Tibial nerve (tissue), 4 donors: ENCODE data around the gene CAMK2N2. TPM values are rescaled to one million over a fixed set of nuclear protein-coding genes. Genes with fewer than 3 reads are reported as not detected.

Source experiments
- DNase-seq, 2 donors: peaks; one replicate each; pipeline ENCODE4 v3.0.0-alpha.2; 2019; ENCODE audit warnings: low spot score in 2 of 2
- H3K27ac ChIP-seq, 4 donors: fragments of 200-600 bp; sonication (generic) in 3 of 4; one replicate each; pipeline ENCODE4 v1.5.1; 2017 to 2019; ENCODE audit warnings: mild to moderate bottlenecking in 1 of 4
- H3K27me3 ChIP-seq, 2 donors: fragments of 200-600 bp; sonication (generic) in 1 of 2; one replicate each; pipeline versions ENCODE4 v1.5.1 to v1.6.0; 2017 to 2019
- H3K36me3 ChIP-seq, 3 donors: fragments of 200-600 bp; sonication (generic); one replicate each; pipeline ENCODE4 v1.5.1; 2018 to 2019
- H3K4me1 ChIP-seq, 4 donors: fragments of 200-600 bp; sonication (generic) in 3 of 4; one replicate each; pipeline ENCODE4 v1.5.1; 2017 to 2019
- H3K4me3 ChIP-seq, 4 donors: fragments of 200-600 bp; sonication (generic) in 3 of 4; one replicate each; pipeline ENCODE4 v1.5.1; 2017 to 2019; ENCODE audit warnings: mild to moderate bottlenecking in 1 of 4, moderate library complexity in 1 of 4
- H3K9me3 ChIP-seq, 4 donors: fragments of 200-600 bp; sonication (generic) in 3 of 4; one replicate each; pipeline ENCODE4 v1.5.1; 2017 to 2019
- CTCF ChIP-seq, 5 experiments: fragments of 200-600 bp in 3 of 5; fragments of 450-650 bp in 2 of 5; sonication (generic) in 3 of 5; IDR thresholded peaks; one replicate each; pipeline ENCODE4 v1.5.1; 2016 to 2019; ENCODE audit warnings: antibody characterized with exemption in 5 of 5, mild to moderate bottlenecking in 3 of 5, moderate library complexity in 2 of 5
- EP300 ChIP-seq, 2 donors: sonication (generic); formaldehyde crosslinking; IDR thresholded peaks; one replicate each; pipeline ENCODE4 v1.6.1; 2017; ENCODE audit warnings: antibody characterized with exemption in 2 of 2, mild to moderate bottlenecking in 1 of 2
- POLR2A ChIP-seq, 2 donors: fragments of 450-650 bp; IDR thresholded peaks; one replicate each; pipeline ENCODE4 v1.6.1; 2017; ENCODE audit warnings: antibody characterized with exemption in 2 of 2, mild to moderate bottlenecking in 2 of 2, moderate library complexity in 2 of 2
- WGBS, 2 donors: methylation state at CpG; one replicate each; pipeline ENCODE4 v1.1.5; 2018; 5-methylcytosine and 5-hydroxymethylcytosine counted together
- total RNA-seq, 4 donors: library from RNA; depleted of rRNA; stranded (reverse); fragments of >200 nt; gene quantifications; one replicate each; pipeline ENCODE4 v1.1.0, GENCODE V29; 2016

Gene CAMK2N2
- total RNA-seq, 4 donors from 2014 or later = not detected

GRCh38 chr3:184300378-184300720 lies 39.0 kb upstream of the CAMK2N2 start:
- no peaks in the 10 kb centered on the region for H3K9me3 ChIP-seq
- H3K27me3 ChIP-seq = no peaks in the 10 kb centered on the region
- no peak overlapping the region for H3K27ac ChIP-seq
- 73 to 74% methylated on average over 3 of the region's 3 CpGs for WGBS, 2 donors
- peaks cover 3 to 22% (median 10%) of the 10 kb centered on the region in 4 donors for H3K4me1 ChIP-seq
- H3K4me3 ChIP-seq = peak overlapping the region in 1 of 4 donors; percentile 90
- DNase-seq = no peak
- peaks cover 4 to 48% (median 25%) of the 10 kb centered on the region in 3 donors for H3K36me3 ChIP-seq
- TF ChIP-seq POLR2A (IDR thresholded peaks at IDR 0.05) = no peak
- TF ChIP-seq CTCF (IDR thresholded peaks at IDR 0.05) = no peak

DNA sequence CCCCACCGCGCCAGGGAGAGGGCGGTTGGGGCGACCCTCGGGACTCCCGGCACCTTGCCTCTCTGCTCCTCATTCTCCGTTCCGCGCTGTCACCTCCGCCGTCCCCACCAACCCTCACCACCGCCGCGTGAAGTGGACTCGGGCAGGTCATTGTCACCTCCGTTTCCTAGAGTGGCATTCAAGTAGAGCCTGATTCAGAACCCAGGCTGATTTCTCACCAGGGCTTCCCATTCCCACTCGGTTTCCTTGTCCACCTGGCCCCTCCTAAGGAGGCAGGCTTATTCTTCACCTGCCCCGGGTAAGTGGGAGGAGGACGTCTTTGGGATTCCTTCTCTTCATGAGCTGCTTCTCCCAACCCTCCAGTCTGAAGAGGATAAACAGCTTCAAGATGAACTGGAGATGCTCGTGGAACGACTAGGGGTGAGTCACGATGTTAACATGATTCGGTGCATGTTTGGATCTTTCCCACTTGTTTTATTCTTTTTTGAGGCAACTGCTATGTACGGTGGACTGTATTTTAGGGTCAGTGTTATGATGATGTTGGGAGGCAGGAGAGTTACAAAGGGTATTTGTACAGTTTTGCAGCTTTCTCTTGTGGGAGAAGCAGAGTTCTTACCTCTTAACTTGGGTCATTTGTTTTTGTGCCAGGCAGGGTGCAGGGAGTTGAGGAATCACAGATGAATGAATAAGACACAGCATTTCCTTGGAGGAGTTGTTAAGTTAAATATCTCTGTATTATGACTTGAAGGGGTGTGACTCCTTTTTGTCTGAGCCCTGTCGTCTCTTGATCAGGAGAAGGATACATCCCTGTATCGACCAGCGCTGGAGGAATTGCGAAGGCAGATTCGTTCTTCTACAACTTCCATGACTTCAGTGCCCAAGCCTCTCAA lies 38.4 kb upstream of the CAMK2N2 start:
- H3K27me3 ChIP-seq = no peaks in the 10 kb centered on the region
- no peaks in the 10 kb centered on the region for H3K9me3 ChIP-seq
- TF ChIP-seq POLR2A (IDR thresholded peaks at IDR 0.05) (no peak), EP300 (IDR thresholded peaks at IDR 0.05) (no peak), CTCF (IDR thresholded peaks at IDR 0.05) (no peak)
- peak overlapping the region in 3 of 4 donors; percentile 71 to 85 (median 83) for H3K27ac ChIP-seq
- peak overlapping the region; percentile 66 to 90 (median 86) for H3K4me3 ChIP-seq
- peaks cover 3 to 22% (median 10%) of the 10 kb centered on the region in 4 donors for H3K4me1 ChIP-seq
- H3K36me3 ChIP-seq = peaks cover 4 to 42% (median 25%) of the 10 kb centered on the region in 3 donors
- 14 to 15% methylated on average over 29 of the region's 29 CpGs for WGBS, 2 donors
- DNase-seq = no peak

GRCh38 chr3:184298759-184299487 lies 37.6 kb upstream of the CAMK2N2 start, which contains the start of gene PSMD2:
Gene PSMD2, plus strand, starts transcription at chr3:184299241. Its CDS starts 26 bp downstream, at chr3:184299267.
- H3K9me3 ChIP-seq = no peaks in the 10 kb centered on the region
- H3K4me3 ChIP-seq = peak within 1 kb of the TSS; percentile 66 to 90 (median 86)
- TF ChIP-seq EP300 (IDR thresholded peaks at IDR 0.05) (peak; percentile 22 to 80), CTCF (IDR thresholded peaks at IDR 0.05) (peak in 1 of 5 experiments; percentile 20), POLR2A (IDR thresholded peaks at IDR 0.05) (peak; percentile 21 to 77)
- WGBS, 2 donors = 0 to 1% methylated on average over 60 to 67 of the region's 78 CpGs
- peaks cover 4 to 34% (median 21%) of the 10 kb centered on the region in 3 donors for H3K36me3 ChIP-seq
- no peaks in the 10 kb centered on the region for H3K27me3 ChIP-seq
- peak; percentile 92 to 94 for DNase-seq
- H3K4me1 ChIP-seq = peaks cover 3 to 22% (median 10%) of the 10 kb centered on the region in 4 donors
- H3K27ac ChIP-seq = peak within 1 kb of the TSS; percentile 63 to 91 (median 84)

DNA sequence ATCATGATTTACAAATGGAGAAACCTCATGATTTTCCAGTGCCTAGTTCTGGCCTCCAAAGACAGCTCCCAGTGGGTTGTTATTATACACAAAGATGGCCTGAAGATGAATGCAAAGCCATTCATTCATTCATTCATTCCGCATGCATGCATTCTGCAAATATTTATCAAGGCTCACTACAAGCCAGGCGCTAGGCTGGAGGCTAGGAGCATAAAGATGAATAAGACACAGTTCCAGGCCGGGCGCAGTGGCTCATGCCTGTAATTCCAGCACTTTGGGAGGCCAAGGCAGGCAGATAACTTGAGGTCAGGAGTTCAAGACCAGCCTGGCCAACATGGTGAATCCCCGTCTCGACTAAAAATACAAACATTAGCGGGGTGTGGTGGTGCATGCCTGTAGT lies 35.3 kb upstream of the CAMK2N2 start:
- DNase-seq = no peak
- Histone ChIP-seq H3K36me3 (peaks cover 0 to 11% (median under 1%) of the 10 kb centered on the region in 3 donors), H3K27ac (no peak overlapping the region), H3K4me1 (peaks cover 3 to 22% (median 10%) of the 10 kb centered on the region in 4 donors), H3K9me3 (no peaks in the 10 kb centered on the region), H3K27me3 (no peaks in the 10 kb centered on the region), H3K4me3 (no peak overlapping the region)
- TF ChIP-seq POLR2A (IDR thresholded peaks at IDR 0.05) = no peak
- TF ChIP-seq CTCF (IDR thresholded peaks at IDR 0.05) = no peak
- TF ChIP-seq EP300 (IDR thresholded peaks at IDR 0.05) = no peak
- WGBS, 2 donors = 67 to 78% methylated on average over 5 to 7 of the region's 7 CpGs
